GM19035 (cell line): ENCODE measurements around the gene PROCA1.
"Not testable (repeated sequence)": the region's sequence is repeated elsewhere in the genome, so short reads cannot be mapped to it uniquely, and the experiment has no call there.

Experiments
- ATAC-seq: cut with Tn5 transposase; IDR thresholded peaks from one replicate; pipeline ENCODE4 v1.9.1; 2021; ENCODE audit not compliant: unreplicated experiment

Gene PROCA1

DNA sequence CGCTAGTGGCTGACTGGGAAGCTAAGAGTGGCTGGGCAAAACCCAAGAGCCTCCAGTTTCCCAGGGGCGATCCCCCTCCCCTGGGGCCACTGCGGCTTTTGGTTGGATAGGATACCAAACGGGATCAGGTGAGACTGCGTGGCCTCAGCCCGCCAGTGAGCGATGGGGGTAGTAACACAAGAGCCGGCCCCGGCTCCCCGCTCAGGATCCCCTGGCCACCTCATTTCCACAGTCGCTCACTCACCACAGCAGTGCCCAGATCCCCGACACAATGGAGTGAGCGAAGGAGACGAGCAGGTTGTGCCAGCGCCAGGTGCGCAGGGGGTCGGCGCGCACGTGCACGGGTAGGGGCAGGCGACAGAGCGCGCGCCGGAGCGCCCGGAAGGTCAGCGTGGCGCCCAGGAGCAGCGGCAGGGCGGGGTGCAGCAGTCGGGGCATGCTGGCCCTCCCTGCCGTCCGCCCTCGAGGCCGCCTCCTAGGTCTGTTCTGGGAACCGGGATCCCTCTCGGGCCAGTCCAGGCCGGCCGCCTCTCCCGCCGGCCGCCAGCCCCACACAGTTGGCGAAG, 14.1 kb upstream of the PROCA1 start:
- ATAC-seq = peak; percentile 2

DNA sequence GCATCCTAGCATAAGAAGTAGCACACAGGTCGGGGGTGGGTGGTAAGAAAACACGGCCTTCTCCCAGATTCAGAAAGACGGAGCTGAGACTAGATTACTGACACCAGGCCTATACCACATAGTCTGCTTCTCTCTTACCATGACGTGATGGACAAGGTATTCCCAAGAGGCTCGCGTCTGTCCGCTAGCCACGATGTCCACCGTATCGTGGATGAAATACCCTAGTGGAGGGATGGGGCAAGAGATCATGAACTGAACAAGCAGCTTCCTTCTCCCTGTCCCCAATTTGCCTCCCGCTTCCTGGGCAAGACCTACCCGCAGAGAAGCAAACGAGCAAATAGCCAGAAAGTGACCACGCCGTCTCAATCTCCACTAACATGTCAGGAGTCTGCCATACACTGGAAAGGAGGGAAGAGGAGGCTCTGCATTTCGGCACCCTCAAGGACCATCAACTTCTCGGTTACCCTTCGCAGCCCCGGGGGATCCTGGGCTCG, 13.5 kb upstream of the PROCA1 start:
- ATAC-seq = no peak

DNA sequence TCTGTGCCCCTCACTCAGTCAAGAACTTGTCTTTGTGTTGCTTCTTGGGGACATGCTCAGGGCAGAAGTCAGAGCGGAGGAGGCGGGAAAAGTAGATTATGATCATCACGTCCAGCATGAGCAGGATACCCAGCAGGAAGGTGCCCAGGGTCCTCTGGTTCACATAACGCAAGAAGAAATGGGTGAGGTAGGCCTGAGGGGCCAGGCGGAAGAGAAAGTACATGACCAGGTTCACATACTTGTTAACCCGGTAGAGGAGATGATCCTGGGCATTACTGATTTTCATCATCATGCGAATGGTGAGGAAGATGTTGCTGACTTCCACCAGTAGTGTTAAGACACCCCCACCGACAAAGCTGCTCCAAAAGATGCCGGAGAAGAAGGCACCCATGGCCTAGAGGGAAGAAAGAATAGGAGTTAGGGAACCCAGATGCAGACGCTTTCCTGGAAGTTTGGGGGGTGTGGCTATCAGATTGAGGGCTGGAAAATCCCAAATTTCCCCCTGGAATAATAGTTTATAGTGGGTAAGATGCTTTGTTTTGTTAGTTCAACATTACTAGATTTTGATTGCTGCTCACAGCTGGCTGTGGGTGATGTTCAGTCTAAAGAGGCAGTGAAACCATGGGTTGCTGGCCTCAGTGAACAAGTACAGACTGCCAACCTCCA, 12.9 kb upstream of the PROCA1 start:
- ATAC-seq = no peak

DNA sequence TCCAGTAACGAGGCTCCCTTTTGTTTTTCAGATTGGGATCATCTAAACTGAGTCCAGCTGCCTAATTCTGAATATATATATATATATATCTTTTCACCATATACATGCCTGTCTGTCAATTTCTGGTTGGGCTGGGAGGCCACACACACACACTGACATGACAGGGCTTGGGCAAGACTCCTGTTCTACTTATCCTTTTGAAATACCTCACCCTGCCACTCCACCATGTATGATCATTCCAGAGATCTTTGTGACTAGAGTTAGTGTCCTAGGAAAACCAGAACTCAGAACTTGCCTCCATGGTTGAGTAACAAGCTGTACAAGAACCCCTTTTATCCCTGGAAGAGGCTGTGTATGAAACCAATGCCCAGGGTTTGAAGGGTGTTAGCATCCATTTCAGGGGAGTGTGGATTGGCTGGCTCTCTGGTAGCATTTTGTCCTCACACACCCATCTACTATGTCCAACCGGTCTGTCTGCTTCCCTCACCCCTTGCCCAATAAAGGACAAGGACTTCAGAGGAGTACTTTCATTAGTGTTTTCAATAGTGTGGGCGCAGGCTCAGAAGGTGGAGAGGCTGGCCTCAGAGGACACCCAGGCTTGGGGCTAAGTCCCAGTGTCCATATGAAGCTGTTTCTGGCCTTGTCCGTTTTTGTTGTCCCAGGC, 12.3 kb upstream of the PROCA1 start:
- not testable (repeated sequence) for ATAC-seq

- no peak for ATAC-seq
Observed at GRCh38 chr17:28723159-28723835, 11.6 kb upstream of the PROCA1 start.

DNA sequence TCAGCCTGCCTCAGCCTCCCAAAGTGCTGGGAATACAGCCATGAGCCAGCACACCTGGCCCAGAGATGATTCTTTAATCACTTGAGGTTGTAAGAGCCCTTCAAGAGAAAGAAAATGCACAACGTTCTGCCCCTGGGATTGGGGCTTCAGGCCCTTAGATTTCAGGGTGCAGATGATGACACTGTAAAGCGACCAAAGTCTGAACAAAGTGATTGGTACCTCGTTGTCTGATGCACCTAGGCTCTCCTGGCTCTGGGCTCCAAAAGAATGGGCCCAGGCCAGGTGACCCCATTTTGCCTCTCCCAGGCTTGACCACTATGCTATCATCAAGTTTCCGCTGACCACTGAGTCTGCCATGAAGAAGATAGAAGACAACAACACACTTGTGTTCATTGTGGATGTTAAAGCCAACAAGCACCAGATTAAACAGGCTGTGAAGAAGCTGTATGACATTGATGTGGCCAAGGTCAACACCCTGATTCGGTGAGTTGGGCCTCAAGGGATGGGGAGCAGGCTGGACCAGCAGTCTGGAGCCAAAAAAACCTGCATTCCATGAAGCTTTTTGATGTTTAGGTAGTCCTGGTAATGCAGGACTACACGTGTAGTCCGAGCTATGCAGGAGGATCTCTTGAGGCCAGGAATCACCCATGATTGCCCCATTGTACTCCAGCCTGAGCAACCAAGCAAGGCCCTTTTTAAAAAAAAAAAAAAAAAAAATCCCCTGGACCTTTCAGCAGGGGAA, 10.9 kb upstream of the PROCA1 start:
- ATAC-seq = no peak

- ATAC-seq = not testable (repeated sequence)
Observed at GRCh38 chr17:28720997-28721329, 9.3 kb upstream of the PROCA1 start.

DNA sequence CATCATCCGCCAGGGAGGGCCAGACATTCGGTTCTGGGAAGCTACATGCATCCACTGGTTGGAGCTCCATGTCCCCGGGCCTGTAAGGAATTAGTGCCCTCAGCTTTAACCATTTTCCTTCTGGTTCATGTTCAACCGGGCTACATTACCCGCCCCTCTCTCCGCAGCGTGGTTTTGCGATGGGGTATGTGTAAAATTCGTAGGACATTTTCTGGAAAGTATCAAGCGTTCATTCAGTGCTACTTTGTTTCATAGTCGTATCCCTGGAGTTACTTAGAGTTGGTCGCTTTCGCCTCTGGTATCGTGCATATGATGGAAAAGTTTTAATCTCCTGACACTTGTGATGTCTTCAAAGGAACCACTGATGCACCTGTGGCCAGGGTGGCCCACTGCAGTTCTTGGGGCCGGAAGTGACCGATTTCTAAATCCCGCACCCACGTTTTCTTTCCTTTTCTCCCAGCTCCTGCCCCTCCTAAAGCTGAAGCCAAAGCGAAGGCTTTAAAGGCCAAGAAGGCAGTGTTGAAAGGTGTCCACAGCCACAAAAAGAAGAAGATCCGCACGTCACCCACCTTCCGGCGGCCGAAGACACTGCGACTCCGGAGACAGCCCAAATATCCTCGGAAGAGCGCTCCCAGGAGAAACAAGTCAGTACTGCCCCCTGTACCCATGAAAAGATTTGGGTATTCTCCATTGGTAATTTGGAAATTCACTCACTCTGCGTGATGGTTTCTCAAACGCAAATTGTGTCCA, 8.7 kb upstream of the PROCA1 start:
- ATAC-seq = no peak

GRCh38 chr17:28719021-28719433, 7.3 kb upstream of the PROCA1 start:
- ATAC-seq = no peak

DNA sequence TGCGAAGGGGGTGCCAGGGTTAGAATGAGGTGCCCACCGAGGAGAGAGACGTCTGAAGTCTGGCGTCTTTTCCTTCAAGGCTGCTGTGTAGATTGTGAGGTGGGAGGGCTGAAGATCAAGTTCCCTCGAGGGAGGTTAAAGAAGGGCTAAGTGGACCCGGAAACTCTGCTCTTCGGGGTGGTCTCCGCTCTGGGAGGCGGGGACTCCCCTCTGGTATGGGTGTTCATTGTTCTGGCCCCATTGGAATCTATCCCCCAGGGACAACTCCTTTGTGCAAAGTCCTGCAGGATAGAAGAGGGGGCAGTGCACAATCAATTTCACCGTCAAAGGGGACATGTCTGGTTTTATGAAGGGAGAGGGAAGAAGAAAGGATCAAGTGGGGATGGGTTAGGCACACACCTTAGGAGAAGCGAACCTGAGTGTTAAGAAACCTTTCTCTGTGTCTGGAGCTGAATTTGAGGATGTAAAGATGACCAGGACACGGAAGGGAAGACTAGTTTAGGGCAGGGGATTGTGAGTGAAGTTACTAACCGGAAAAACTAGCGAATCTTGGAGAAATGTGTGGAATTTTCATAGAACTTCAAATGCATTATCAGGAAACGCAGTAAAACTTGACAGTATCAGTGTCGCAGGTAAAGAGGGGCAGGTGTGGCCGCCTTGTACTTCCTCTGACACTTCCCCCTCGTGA, 6.8 kb upstream of the PROCA1 start:
- ATAC-seq = no peak

GRCh38 chr17:28717578-28718332, 6.1 kb upstream of the PROCA1 start, which contains the start of gene RAB34:
RAB34 (minus strand) TSS chr17:28717868; CDS start chr17:28717266, 602 bp downstream.
- ATAC-seq = no peak

DNA sequence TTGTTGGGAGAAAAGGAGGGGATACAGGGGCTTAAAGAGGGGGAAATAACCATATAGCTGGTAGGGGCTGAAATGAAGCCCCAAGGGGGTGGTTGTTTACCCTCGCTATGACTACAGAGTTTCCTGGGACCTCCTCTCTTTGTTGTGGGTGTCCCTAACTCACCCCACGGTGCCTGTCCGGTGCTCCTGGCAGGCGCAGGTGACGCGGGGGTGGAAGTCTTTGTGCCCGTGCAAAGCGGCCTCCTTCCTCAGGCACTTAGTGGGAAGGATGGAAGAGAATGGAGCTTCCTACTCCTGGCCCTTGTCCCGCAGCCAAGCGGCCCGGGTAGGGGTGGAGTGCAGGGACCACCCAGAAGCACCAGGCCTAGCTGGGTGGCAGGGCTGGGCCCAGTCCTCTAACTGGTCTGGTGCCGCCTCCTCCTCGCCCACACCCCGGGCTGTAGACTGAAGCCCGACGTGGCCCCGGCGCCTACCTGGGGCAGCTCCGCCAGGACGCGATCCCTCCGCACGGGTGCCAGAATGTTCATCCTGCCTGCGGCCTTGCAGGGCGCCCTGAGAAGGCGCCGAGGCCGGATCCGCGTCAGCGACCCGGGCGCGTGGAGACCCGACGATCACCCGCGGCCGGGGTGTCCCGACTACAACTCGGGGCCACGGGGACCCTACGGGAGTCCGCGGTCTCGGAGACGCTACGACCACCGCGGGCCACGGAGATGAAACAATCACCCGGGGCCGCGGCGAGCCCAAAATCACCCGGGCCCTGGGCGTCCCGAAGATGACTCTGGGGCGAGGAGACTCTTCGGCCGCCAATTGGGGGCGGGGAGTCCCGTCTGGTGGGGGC, 5.3 kb upstream of the PROCA1 start:
- no peak for ATAC-seq

- no peak for ATAC-seq
Observed at GRCh38 chr17:28715217-28715616, 3.5 kb upstream of the PROCA1 start.

GRCh38 chr17:28714281-28714680, 2.6 kb upstream of the PROCA1 start:
- ATAC-seq = no peak

- ATAC-seq = no peak
Observed at GRCh38 chr17:28712705-28713415, 1.2 kb upstream of the PROCA1 start.

DNA sequence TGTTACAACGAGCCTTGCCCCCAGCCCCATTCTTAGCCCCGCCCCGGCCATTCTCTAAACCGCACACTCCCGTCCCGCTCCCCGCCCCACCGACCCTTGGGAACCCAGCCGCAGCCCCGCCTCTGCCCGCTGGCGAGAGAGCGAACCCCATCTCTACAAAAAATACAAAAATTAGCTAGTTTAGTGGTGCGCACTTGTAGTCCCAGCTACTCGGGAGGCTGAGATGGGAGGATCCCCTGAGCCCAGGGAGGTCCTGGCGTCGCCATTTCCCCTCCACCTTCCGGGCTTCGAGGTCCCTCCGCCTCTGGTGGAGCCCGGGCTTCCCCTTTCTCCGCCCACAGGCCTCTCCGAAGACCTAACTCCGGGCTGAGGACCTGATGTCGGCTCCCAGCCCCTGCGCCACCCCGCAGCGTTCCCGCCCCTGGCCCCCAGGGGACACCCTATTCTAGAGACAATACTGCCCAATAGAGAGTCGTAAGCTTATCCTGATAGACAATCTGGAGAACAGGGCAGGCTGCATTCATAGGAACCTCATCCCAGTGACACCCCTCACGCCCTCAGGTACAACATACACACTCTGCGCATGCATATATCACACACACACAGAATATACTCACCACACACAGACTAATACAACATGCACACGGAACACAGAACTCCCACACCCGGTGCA, 480 bp upstream of the PROCA1 start:
- ATAC-seq = no peak
